Endothelial cell (in vitro differentiated cells): ENCODE measurements around the gene POFUT1. TPM values are rescaled to one million over a fixed set of nuclear protein-coding genes. Genes with fewer than 3 reads are reported as not detected.
"Not testable (repeated sequence)": the region's sequence is repeated elsewhere in the genome, so short reads cannot be mapped to it uniquely, and the experiment has no call there.

Source experiments
- DNase-seq: peaks from one replicate; pipeline ENCODE4 v3.0.0; 2021; ENCODE audit warnings: low spot score
- H3K27ac Mint-ChIP-seq: one replicate; pipeline ENCODE4 v1.8.0; 2021; ENCODE audit warnings: mixed read lengths, inconsistent platforms; ENCODE audit not compliant: unreplicated experiment
- H3K27me3 Mint-ChIP-seq: one replicate; pipeline ENCODE4 v1.8.0; 2021; ENCODE audit warnings: mild to moderate bottlenecking, moderate library complexity, mixed read lengths, inconsistent platforms; ENCODE audit not compliant: unreplicated experiment
- H3K36me3 Mint-ChIP-seq: one replicate; pipeline ENCODE4 v1.8.0; 2021; ENCODE audit warnings: mild to moderate bottlenecking, low read depth, mixed read lengths, inconsistent platforms; ENCODE audit not compliant: unreplicated experiment
- H3K4me1 Mint-ChIP-seq: one replicate; pipeline ENCODE4 v1.8.0; 2021; ENCODE audit warnings: mild to moderate bottlenecking, mixed read lengths, inconsistent platforms; ENCODE audit not compliant: unreplicated experiment
- H3K4me3 Mint-ChIP-seq: one replicate; pipeline ENCODE4 v1.8.0; 2021; ENCODE audit warnings: mild to moderate bottlenecking, mixed read lengths, inconsistent platforms; ENCODE audit not compliant: unreplicated experiment
- H3K9me3 Mint-ChIP-seq: one replicate; pipeline ENCODE4 v1.8.0; 2021; ENCODE audit warnings: mixed read lengths, inconsistent platforms; ENCODE audit not compliant: unreplicated experiment
- CTCF ChIP-seq: fragments of 200-600 bp; sonication (generic); IDR thresholded peaks from one replicate; pipeline ENCODE4 v1.5.0; 2021; ENCODE audit warnings: antibody characterized with exemption; ENCODE audit not compliant: unreplicated experiment
- total RNA-seq: library from RNA; stranded (reverse); fragmentation: NEBNext Ultra II Directional; extraction: Animal tissue kit (Norgen Biotek cat#: 25700); gene quantifications from one replicate; pipeline ENCODE4 v1.2.1, GENCODE V29; 2021; ENCODE audit not compliant: unreplicated experiment

The POFUT1 gene
- total RNA-seq, 1 donor from 2014 or later = 43.5 TPM

DNA sequence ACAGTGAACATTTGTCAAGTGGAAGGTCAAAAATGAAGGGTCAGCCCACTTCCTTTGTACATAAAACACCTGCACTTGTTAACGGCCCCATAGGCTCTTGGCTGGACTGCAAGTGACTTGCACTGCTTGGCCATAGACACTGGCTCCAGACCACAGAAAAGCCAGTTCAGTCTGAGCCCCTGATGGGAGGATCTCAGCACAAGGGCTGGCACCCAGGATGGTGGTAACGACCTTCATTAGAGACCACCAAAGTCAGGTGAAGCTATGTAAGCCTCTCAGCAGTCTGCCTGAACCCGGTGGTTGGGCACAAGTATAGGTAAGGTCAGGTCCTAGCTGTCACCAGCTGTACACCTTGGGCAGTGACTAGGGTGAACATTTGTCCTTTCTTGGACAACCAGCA lies 16.3 kb upstream of the POFUT1 start:
- H3K27me3 Mint-ChIP-seq = peaks cover 9% of the 10 kb centered on the region

DNA sequence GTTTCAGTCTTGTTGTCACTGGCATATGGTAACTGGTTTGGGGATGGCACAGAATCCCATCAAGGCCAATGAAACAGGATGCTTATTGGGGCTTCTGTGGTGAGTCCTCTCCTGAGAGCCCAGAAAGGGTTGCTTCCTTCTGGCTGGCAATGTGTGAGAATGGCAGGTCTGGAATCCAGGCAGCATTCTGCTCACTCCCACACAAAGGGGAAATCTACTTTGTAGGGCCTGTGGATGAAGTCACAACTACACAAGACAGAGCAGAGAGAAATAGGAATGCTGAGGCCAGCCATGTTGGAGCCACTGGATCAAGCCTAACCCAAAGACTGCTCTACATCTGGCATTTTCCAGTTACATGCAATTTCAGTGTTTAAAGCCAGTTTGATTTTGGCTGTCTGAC lies 15.8 kb upstream of the POFUT1 start:
- Mint-ChIP-seq H3K4me3 (no peak overlapping the region), H3K4me1 (peaks cover 15% of the 10 kb centered on the region), H3K27ac (no peak overlapping the region), H3K9me3 (no peaks in the 10 kb centered on the region), H3K36me3 (peaks cover 33% of the 10 kb centered on the region), H3K27me3 (peaks cover 9% of the 10 kb centered on the region)
- TF ChIP-seq CTCF = no peak
- no peak for DNase-seq

More for the DNA sequence above, 16.3 kb upstream of the POFUT1 start:
- no peak for DNase-seq
- Mint-ChIP-seq H3K36me3 (peaks cover 32% of the 10 kb centered on the region), H3K9me3 (no peaks in the 10 kb centered on the region), H3K4me3 (peak overlapping the region; percentile 79), H3K27ac (no peak overlapping the region), H3K4me1 (peaks cover 15% of the 10 kb centered on the region)
- no peak for TF ChIP-seq CTCF

DNA sequence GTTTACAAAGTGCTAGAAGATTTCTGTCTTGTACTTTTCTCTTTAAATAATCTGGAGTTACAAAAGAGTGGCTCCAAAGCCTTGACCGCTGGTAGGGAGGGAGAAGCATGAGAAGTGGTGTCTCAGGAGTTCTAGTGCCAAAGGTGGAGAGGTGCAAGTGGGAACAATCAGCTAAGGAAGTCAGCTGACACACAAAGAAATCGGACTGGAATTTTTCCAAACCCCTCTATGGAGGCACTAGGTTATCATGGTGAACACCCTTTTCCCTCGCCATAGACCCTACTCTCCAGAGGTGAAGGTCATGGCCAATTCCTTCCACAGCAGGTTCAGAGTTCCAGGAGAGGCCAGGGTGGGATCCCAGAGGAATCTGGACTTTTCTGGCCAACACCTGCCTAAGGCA lies 15.0 kb upstream of the POFUT1 start:
- Mint-ChIP-seq H3K36me3 (peaks cover 37% of the 10 kb centered on the region), H3K4me1 (peaks cover 15% of the 10 kb centered on the region), H3K27ac (no peak overlapping the region), H3K9me3 (no peaks in the 10 kb centered on the region), H3K4me3 (no peak overlapping the region), H3K27me3 (peaks cover 12% of the 10 kb centered on the region)
- no peak for TF ChIP-seq CTCF
- DNase-seq = no peak

GRCh38 chr20:32193336-32193735 lies 14.3 kb upstream of the POFUT1 start:
- Mint-ChIP-seq H3K36me3 (peaks cover 41% of the 10 kb centered on the region), H3K4me1 (peaks cover 15% of the 10 kb centered on the region), H3K27me3 (peaks cover 12% of the 10 kb centered on the region)
- not testable (repeated sequence) for H3K27ac Mint-ChIP-seq, H3K9me3 Mint-ChIP-seq, DNase-seq, H3K4me3 Mint-ChIP-seq

DNA sequence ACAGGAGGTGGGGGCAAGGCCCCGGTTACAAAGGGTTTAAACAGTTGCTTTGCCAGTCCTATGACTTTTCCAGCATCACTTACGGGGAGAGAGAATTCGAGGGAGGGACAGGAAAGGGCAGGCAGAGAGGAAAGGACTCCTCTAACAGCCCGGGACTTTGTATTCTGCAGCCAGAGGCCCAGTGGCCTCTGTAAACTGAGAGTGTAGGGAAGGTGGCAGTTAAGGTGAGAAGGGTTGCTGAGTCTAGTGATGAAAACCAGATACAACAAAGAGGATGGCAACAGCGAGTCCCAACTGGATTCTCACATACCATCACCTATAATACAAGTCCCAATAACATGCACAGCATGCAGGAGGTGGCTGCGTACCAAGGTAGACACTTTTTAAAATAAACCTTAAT lies 13.7 kb upstream of the POFUT1 start:
- no peak for DNase-seq
- Mint-ChIP-seq H3K27me3 (peaks cover 10% of the 10 kb centered on the region), H3K9me3 (no peaks in the 10 kb centered on the region), H3K4me3 (peak overlapping the region; percentile 31), H3K4me1 (peaks cover 12% of the 10 kb centered on the region), H3K36me3 (peaks cover 37% of the 10 kb centered on the region), H3K27ac (no peak overlapping the region)
- no peak for TF ChIP-seq CTCF

DNA sequence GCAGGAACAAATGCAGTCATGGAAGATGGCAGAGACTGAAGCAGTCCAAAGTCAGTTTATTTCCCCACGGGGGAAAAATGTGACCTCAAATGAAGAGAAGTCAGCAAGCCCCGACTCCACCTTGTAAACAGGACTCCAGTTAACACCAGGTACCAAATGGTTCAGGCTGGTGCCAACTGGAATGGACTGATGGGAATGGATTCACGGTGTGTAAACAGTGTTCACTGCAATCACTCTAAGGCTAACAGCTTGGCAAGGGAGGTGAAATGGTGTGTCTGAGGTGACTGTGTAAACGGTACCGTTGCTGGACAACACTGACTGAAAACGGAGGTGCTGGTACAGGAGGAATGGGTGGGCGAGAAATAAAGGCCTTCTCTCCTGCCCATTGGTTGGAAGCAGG lies 12.1 kb upstream of the POFUT1 start:
- no peak for TF ChIP-seq CTCF
- Mint-ChIP-seq H3K27me3 (peaks cover 8% of the 10 kb centered on the region), H3K27ac (no peak overlapping the region), H3K4me1 (peaks cover 6% of the 10 kb centered on the region), H3K36me3 (peaks cover 37% of the 10 kb centered on the region), H3K9me3 (no peaks in the 10 kb centered on the region), H3K4me3 (no peak overlapping the region)
- no peak for DNase-seq

DNA sequence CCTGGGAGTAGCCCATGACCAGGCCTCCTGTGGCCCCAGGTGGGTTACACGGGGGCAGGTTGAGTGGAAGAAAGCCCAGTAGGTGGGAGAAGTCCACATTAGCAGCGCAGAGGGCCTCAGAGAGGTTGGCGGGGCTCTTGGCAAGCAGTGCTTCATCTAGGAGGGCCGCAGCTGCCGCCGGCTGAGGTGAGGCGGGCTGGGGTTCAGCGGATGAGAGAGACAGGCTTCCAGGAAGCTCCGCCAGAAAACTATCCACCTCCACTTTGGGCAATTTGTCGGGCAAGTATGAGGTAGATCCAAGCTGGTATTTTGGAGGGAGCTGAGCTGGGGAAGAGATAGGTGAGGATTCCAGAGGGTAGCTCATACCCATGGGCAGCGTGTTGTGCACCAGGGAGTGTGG lies 11.1 kb upstream of the POFUT1 start:
- H3K36me3 Mint-ChIP-seq = peaks cover 36% of the 10 kb centered on the region
- H3K27ac Mint-ChIP-seq, H3K27me3 Mint-ChIP-seq, H3K4me3 Mint-ChIP-seq, H3K9me3 Mint-ChIP-seq, H3K4me1 Mint-ChIP-seq, DNase-seq: not testable (repeated sequence)

DNA sequence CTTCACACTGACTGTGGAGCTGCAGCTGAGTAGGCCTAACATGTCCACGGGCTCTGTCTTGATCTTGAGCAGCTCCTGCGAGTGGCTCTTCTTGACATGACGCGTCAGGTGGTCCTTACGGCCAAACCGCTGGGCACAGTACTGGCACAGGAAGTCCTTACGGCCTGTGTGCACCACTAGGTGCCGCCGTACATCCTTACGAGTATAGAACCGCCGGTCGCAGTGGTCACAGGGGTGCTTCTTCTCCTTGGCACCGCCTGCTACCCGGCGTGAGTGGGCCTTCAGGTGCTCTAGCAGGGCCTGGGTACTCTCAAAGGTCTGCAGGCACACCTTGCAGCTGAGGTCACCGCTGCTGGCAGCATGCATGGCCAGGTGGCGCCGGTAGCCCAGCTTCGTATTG lies 10.5 kb upstream of the POFUT1 start:
- H3K36me3 Mint-ChIP-seq = peaks cover 40% of the 10 kb centered on the region
- not testable (repeated sequence) for H3K27me3 Mint-ChIP-seq, H3K4me3 Mint-ChIP-seq

More for the DNA sequence above, 10.5 kb upstream of the POFUT1 start:
- not testable (repeated sequence) for H3K9me3 Mint-ChIP-seq, H3K4me1 Mint-ChIP-seq, H3K27ac Mint-ChIP-seq, DNase-seq
